Upper lobe of left lung (tissue), 6 donors: ENCODE results near the gene WTAP. TPM values are rescaled to one million over a fixed set of nuclear protein-coding genes. Genes with fewer than 3 reads are reported as not detected.
A peak's percentile ranks its signal among the peaks of the same experiment; 100 is the strongest.

Experiments used
- ATAC-seq, 2 donors: fragments of 200-7000 bp; cut with Tn5 transposase; one replicate each; pipeline ENCODE4 v1.9.1; 2022; ENCODE audit warnings: mild to moderate bottlenecking in 2 of 2, moderate library complexity in 2 of 2; ENCODE audit not compliant: low FRiP score in 2 of 2
- DNase-seq, 2 donors: peaks; one replicate each; pipeline ENCODE4 v3.0.0-alpha.2; 2019 to 2020
- H3K27ac ChIP-seq, 4 donors: fragments of 200-600 bp; sonication (generic); one replicate each; pipeline ENCODE4 v1.5.1; 2016 to 2019
- H3K27me3 ChIP-seq, 4 donors: fragments of 200-600 bp; sonication (generic); one replicate each; pipeline ENCODE4 v1.5.1; 2017 to 2019
- H3K36me3 ChIP-seq, 4 donors: fragments of 200-600 bp; sonication (generic); one replicate each; pipeline ENCODE4 v1.5.1; 2016 to 2019
- H3K4me1 ChIP-seq, 4 donors: fragments of 200-600 bp; sonication (generic); one replicate each; pipeline ENCODE4 v1.5.1; 2018 to 2019
- H3K4me3 ChIP-seq, 4 donors: fragments of 200-600 bp; sonication (generic); one replicate each; pipeline ENCODE4 v1.5.1; 2017 to 2019; ENCODE audit warnings: mild to moderate bottlenecking in 2 of 4, moderate library complexity in 1 of 4
- H3K9me3 ChIP-seq, 4 donors: fragments of 200-600 bp; sonication (generic); one replicate each; pipeline ENCODE4 v1.5.1; 2018 to 2019
- CTCF ChIP-seq, 6 experiments: fragments of 450-650 bp in 4 of 6; fragments of 200-600 bp in 2 of 6; sonication (generic) in 2 of 6; IDR thresholded peaks; one replicate each; pipeline ENCODE4 v1.5.1; 2016 to 2019; ENCODE audit warnings: antibody characterized with exemption in 6 of 6
- EP300 ChIP-seq, 4 donors: sonication (generic); formaldehyde crosslinking; IDR thresholded peaks; one replicate each; pipeline ENCODE4 v1.5.1; 2017; ENCODE audit warnings: antibody characterized with exemption in 4 of 4, control low read depth in 2 of 4
- POLR2A ChIP-seq, 4 donors: fragments of 450-650 bp; IDR thresholded peaks; one replicate each; pipeline ENCODE4 v1.5.1; 2016 to 2017; ENCODE audit warnings: antibody characterized with exemption in 4 of 4, mild to moderate bottlenecking in 2 of 4
- POLR2AphosphoS5 ChIP-seq, 2 donors: sonication (generic); formaldehyde crosslinking; IDR thresholded peaks; one replicate each; pipeline ENCODE4 v1.5.1; 2017; ENCODE audit warnings: antibody characterized with exemption in 2 of 2
- WGBS, 2 donors: methylation state at CpG; one replicate each; pipeline ENCODE4 v1.1.5; 2017 to 2018; 5-methylcytosine and 5-hydroxymethylcytosine counted together
- total RNA-seq, 6 donors: library from RNA; depleted of rRNA in 4 of 6; stranded (reverse); fragments of >200 nt in 4 of 6; gene quantifications; one replicate each; pipeline versions ENCODE4 v1.1.0 to v1.2.1, GENCODE V29; 2016 to 2021
- donor health status: DM: no; HTN: no; CAD: no; lungs with moderate emphysema.
- donor health status: DM: no; HTN: yes; CAD: no; lungs with severe emphysema.

Gene WTAP
- total RNA-seq, 6 donors from 2014 or later = 67.0 to 123 (median 90.6) TPM

DNA sequence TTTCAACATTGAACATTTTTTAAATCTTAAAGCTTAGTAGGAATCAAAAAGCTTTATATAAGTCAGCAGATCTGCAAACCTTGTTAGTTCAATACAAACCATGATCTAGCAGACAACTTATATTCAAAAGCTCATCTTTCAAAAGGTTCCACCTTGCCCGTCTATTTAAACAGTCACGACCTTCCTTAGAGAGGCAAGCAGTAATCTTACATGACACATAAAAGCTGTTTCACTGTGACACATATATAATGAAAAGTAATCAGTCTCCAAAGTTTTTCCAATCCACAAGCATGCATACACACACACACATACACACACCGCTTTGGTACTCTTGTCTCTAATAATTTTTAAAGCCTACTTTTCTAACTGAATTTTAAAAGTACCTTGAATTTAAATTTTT, 47.2 kb upstream of the WTAP start:
- no peaks in the 10 kb centered on the region for H3K9me3 ChIP-seq
- no peak for DNase-seq
- H3K27ac ChIP-seq = peak overlapping the region; percentile 31 to 65 (median 48)
- WGBS, 2 donors = 75 to 81% methylated on average over 3 of the region's 3 CpGs
- ATAC-seq = no peak
- H3K4me3 ChIP-seq = no peak overlapping the region
- H3K4me1 ChIP-seq = peaks cover 15 to 41% (median 29%) of the 10 kb centered on the region in 4 donors
- H3K36me3 ChIP-seq = peaks cover 0 to 84% (median 28%) of the 10 kb centered on the region in 4 donors
- no peak for TF ChIP-seq POLR2AphosphoS5 (IDR thresholded peaks at IDR 0.05)
- TF ChIP-seq EP300 (IDR thresholded peaks at IDR 0.05) = no peak
- no peak for TF ChIP-seq CTCF (IDR thresholded peaks at IDR 0.05)
- no peak for TF ChIP-seq POLR2A (IDR thresholded peaks at IDR 0.05)
- no peaks in the 10 kb centered on the region for H3K27me3 ChIP-seq

DNA sequence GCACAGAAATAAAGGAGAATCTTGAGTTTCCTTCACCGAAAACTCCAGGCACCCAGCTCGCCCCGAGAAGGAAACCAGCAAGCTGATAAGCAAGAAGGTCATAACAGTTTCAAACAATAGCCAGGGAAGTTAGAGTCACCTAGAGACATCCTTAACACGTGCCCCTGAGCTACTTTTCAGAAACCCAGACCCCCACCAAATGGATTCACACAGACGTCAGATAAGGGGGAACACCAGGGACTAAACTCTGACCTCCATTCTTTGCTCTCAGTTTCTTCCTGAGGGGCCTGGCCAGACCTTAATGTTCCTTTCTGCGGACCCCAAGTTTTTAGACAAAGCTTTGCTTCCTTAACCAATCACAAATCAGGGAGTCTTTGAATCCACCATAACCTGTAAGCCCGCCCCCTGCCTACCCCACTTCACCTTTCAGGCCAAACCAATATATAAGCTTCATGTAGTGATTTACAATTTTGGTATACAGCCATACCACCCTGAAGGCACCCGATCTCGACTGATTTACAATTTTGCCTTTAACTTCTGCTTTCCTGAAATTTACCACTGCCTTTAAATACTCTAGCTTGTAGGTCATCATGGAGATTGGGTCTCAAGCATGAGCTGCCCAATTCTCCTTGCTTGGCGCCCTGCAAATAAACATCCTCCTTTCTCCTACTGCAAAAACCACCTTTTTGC, 46.0 kb upstream of the WTAP start:
- Histone ChIP-seq H3K36me3 (peaks cover 0 to 97% (median 39%) of the 10 kb centered on the region in 4 donors), H3K27me3 (no peaks in the 10 kb centered on the region), H3K9me3 (no peaks in the 10 kb centered on the region), H3K4me3 (no peak overlapping the region), H3K4me1 (peaks cover 15 to 41% (median 30%) of the 10 kb centered on the region in 4 donors), H3K27ac (no peak overlapping the region)
- 81 to 85% methylated on average over 10 of the region's 10 CpGs for WGBS, 2 donors
- no peak for TF ChIP-seq CTCF (IDR thresholded peaks at IDR 0.05)
- no peak for TF ChIP-seq EP300 (IDR thresholded peaks at IDR 0.05)
- TF ChIP-seq POLR2AphosphoS5 (IDR thresholded peaks at IDR 0.05) = no peak
- TF ChIP-seq POLR2A (IDR thresholded peaks at IDR 0.05) = no peak
- DNase-seq (no peak), ATAC-seq (no peak)

DNA sequence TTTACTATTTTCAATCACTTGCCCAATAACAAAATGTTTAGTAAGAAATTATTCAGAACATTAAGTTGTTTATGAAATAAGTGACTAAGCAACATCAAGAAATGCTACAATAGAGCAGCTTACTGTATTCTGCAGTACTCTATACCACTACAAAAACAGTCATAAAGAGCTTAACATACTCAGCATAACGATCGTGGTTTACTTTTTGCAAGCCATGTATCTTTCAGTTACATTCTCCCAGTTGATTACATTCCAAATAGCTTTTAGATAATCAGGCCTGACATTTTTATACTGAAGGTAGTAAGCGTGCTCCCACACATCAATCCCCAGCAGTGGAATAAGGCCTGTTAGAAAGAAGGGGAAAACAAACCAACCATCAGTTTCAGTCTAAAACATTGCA, 45.0 kb upstream of the WTAP start:
- H3K4me1 ChIP-seq = peaks cover 15 to 46% (median 36%) of the 10 kb centered on the region in 4 donors
- ATAC-seq (no peak), DNase-seq (no peak)
- H3K36me3 ChIP-seq = peaks cover 0 to 100% (median 48%) of the 10 kb centered on the region in 4 donors
- H3K9me3 ChIP-seq = no peaks in the 10 kb centered on the region
- H3K4me3 ChIP-seq = no peak overlapping the region
- no peak for TF ChIP-seq CTCF (IDR thresholded peaks at IDR 0.05)
- no peak for TF ChIP-seq POLR2A (IDR thresholded peaks at IDR 0.05)
- no peak for TF ChIP-seq POLR2AphosphoS5 (IDR thresholded peaks at IDR 0.05)
- TF ChIP-seq EP300 (IDR thresholded peaks at IDR 0.05) = no peak
- no peaks in the 10 kb centered on the region for H3K27me3 ChIP-seq
- no peak overlapping the region for H3K27ac ChIP-seq
- WGBS, 2 donors = 73 to 83% methylated on average over 3 of the region's 3 CpGs

GRCh38 chr6:159682810-159683209, 44.5 kb upstream of the WTAP start:
- H3K4me3 ChIP-seq = no peak overlapping the region
- WGBS, 2 donors = 100% methylated on average over 1 of the region's 1 CpG
- H3K9me3 ChIP-seq = no peaks in the 10 kb centered on the region
- H3K36me3 ChIP-seq = peaks cover 0 to 100% (median 50%) of the 10 kb centered on the region in 4 donors
- ATAC-seq = no peak
- peaks cover 18 to 49% (median 40%) of the 10 kb centered on the region in 4 donors for H3K4me1 ChIP-seq
- H3K27me3 ChIP-seq = no peaks in the 10 kb centered on the region
- H3K27ac ChIP-seq = peak overlapping the region in 2 of 4 donors; percentile 40 to 63
- TF ChIP-seq CTCF (IDR thresholded peaks at IDR 0.05) (no peak), POLR2AphosphoS5 (IDR thresholded peaks at IDR 0.05) (no peak), POLR2A (IDR thresholded peaks at IDR 0.05) (no peak), EP300 (IDR thresholded peaks at IDR 0.05) (no peak)
- DNase-seq = no peak

GRCh38 chr6:159684013-159684304, 43.3 kb upstream of the WTAP start:
- 94 to 96% methylated on average over 1 of the region's 1 CpG for WGBS, 2 donors
- Histone ChIP-seq H3K27me3 (no peaks in the 10 kb centered on the region), H3K9me3 (no peaks in the 10 kb centered on the region), H3K4me1 (peaks cover 24 to 54% (median 47%) of the 10 kb centered on the region in 4 donors), H3K4me3 (no peak overlapping the region), H3K27ac (peak overlapping the region in 3 of 4 donors; percentile 1 to 63 (median 40)), H3K36me3 (peaks cover 0 to 100% (median 50%) of the 10 kb centered on the region in 4 donors)
- no peak for DNase-seq
- no peak for ATAC-seq
- TF ChIP-seq POLR2AphosphoS5 (IDR thresholded peaks at IDR 0.05) (no peak), CTCF (IDR thresholded peaks at IDR 0.05) (no peak), POLR2A (IDR thresholded peaks at IDR 0.05) (no peak), EP300 (IDR thresholded peaks at IDR 0.05) (no peak)
